GM21825 (cell line): ENCODE measurements around the gene PLXNB2.

Source experiments
- ATAC-seq: cut with Tn5 transposase; IDR thresholded peaks from one replicate; pipeline ENCODE4 v1.9.1; 2021; ENCODE audit warnings: mild to moderate bottlenecking, moderate library complexity; ENCODE audit not compliant: unreplicated experiment

PLXNB2 gene

GRCh38 chr22:50269573-50269969 is 37.9 kb downstream of the PLXNB2 start:
- no peak for ATAC-seq

GRCh38 chr22:50268655-50269113 is 38.8 kb downstream of the PLXNB2 start:
- no peak for ATAC-seq

GRCh38 chr22:50267591-50268390 is 39.7 kb downstream of the PLXNB2 start:
- ATAC-seq = no peak

- no peak for ATAC-seq
Observed at GRCh38 chr22:50266994-50267393, 40.5 kb downstream of the PLXNB2 start.

- no peak for ATAC-seq
Observed at GRCh38 chr22:50264946-50265669, 42.3 kb downstream of the PLXNB2 start.

- no peak for ATAC-seq
Observed at GRCh38 chr22:50264104-50264745, 43.2 kb downstream of the PLXNB2 start.

- ATAC-seq = no peak
Observed at GRCh38 chr22:50262973-50263617, 44.4 kb downstream of the PLXNB2 start.

GRCh38 chr22:50262460-50262911 is 45.0 kb downstream of the PLXNB2 start:
- ATAC-seq = no peak

GRCh38 chr22:50261615-50262459 is 45.6 kb downstream of the PLXNB2 start, which contains the start of gene MAPK12:
TSS of gene MAPK12 (minus strand) at chr22:50261683. CDS start at chr22:50261509, 174 bp downstream.
- no peak for ATAC-seq

GRCh38 chr22:50260801-50261614 is 46.4 kb downstream of the PLXNB2 start:
- no peak for ATAC-seq

GRCh38 chr22:50260434-50260800 is 47.0 kb downstream of the PLXNB2 start:
- no peak for ATAC-seq

- no peak for ATAC-seq
Observed at GRCh38 chr22:50259302-50259701, 48.1 kb downstream of the PLXNB2 start.

- no peak for ATAC-seq
Observed at GRCh38 chr22:50258361-50259292, 48.8 kb downstream of the PLXNB2 start.

GRCh38 chr22:50257451-50258360 is 49.7 kb downstream of the PLXNB2 start:
- no peak for ATAC-seq

GRCh38 chr22:50257041-50257440 is 50.4 kb downstream of the PLXNB2 start:
- ATAC-seq = no peak

GRCh38 chr22:50256258-50256862 is 51.1 kb downstream of the PLXNB2 start:
- no peak for ATAC-seq

- ATAC-seq = no peak
Observed at GRCh38 chr22:50255607-50256006, 51.8 kb downstream of the PLXNB2 start.
